ENCODE data around the gene KRTAP19-6.
"Not testable (repeated sequence)": the region's sequence is repeated elsewhere in the genome, so short reads cannot be mapped to it uniquely, and the experiment has no call there.

The KRTAP19-6 gene

GRCh38 chr21:30541764-30542163 is at the start of gene KRTAP19-6:
Gene KRTAP19-6 (minus strand): TSS chr21:30541864. CDS start chr21:30541833, 31 bp downstream.
- no peak for DNase-seq (ENCODE audit: low read depth)

- no peak for DNase-seq (ENCODE audit: low read depth)
Measured at GRCh38 chr21:30590297-30590696, 48.6 kb upstream of the KRTAP19-6 start, which contains the start of gene KRTAP22-2. Gene KRTAP22-2 (minus strand): TSS chr21:30590397.

- no peak for DNase-seq (ENCODE audit: low read depth)
Measured at GRCh38 chr21:30582870-30583269, 41.2 kb upstream of the KRTAP19-6 start.

GRCh38 chr21:30580132-30580531 is 38.5 kb upstream of the KRTAP19-6 start:
- no peak for DNase-seq (ENCODE audit: low read depth)

GRCh38 chr21:30579346-30579745 is 37.7 kb upstream of the KRTAP19-6 start:
- no peak for DNase-seq (ENCODE audit: low read depth)

GRCh38 chr21:30577766-30578165 is 36.1 kb upstream of the KRTAP19-6 start:
- DNase-seq (ENCODE audit: low read depth) = no peak

GRCh38 chr21:30567617-30568016 is 26.0 kb upstream of the KRTAP19-6 start:
- no peak for DNase-seq (ENCODE audit: low read depth)

GRCh38 chr21:30563630-30564029 is 22.0 kb upstream of the KRTAP19-6 start:
- no peak for DNase-seq (ENCODE audit: low read depth)

- no peak for DNase-seq (ENCODE audit: low read depth)
Measured at GRCh38 chr21:30563072-30563471, 21.4 kb upstream of the KRTAP19-6 start.

- no peak for DNase-seq (ENCODE audit: low read depth)
Measured at GRCh38 chr21:30561957-30562356, 20.3 kb upstream of the KRTAP19-6 start.

GRCh38 chr21:30561264-30561895 is 19.7 kb upstream of the KRTAP19-6 start, which contains the start of gene KRTAP19-7:
Gene KRTAP19-7 (minus strand): TSS chr21:30561314. CDS start chr21:30561289, 25 bp downstream.
- no peak for DNase-seq (ENCODE audit: low read depth)

GRCh38 chr21:30555095-30555494 is 13.4 kb upstream of the KRTAP19-6 start:
- DNase-seq (ENCODE audit: low read depth) = no peak

- DNase-seq (ENCODE audit: low read depth) = no peak
Measured at GRCh38 chr21:30552782-30553181, 11.1 kb upstream of the KRTAP19-6 start.

- DNase-seq (ENCODE audit: low read depth) = no peak
Measured at GRCh38 chr21:30518876-30519275, 22.8 kb downstream of the KRTAP19-6 start.

GRCh38 chr21:30515681-30516080 is 26.0 kb downstream of the KRTAP19-6 start:
- no peak for DNase-seq (ENCODE audit: low read depth)

GRCh38 chr21:30505621-30506205 is 36.0 kb downstream of the KRTAP19-6 start:
- not testable (repeated sequence) for DNase-seq (ENCODE audit: low read depth)

GRCh38 chr21:30502041-30502440 is 39.6 kb downstream of the KRTAP19-6 start, which contains the start of gene KRTAP19-5:
Gene KRTAP19-5 (minus strand): TSS chr21:30502141. CDS start chr21:30502090, 51 bp downstream.
- no peak for DNase-seq (ENCODE audit: low read depth)

- DNase-seq (ENCODE audit: low read depth) = no peak
Measured at GRCh38 chr21:30497065-30497464, 44.6 kb downstream of the KRTAP19-6 start, which contains the start of gene KRTAP19-4. Gene KRTAP19-4 (minus strand): TSS chr21:30497165. CDS start chr21:30497110, 55 bp downstream.

GRCh38 chr21:30491963-30492428 is 49.7 kb downstream of the KRTAP19-6 start, which contains the start of gene KRTAP19-3:
Gene KRTAP19-3 (minus strand): TSS chr21:30492013. CDS start chr21:30491957, 56 bp downstream.
- no peak for DNase-seq (ENCODE audit: low read depth)
